ENCODE data around the gene CDCA4.

The CDCA4 gene

GRCh38 chr14:104985675-104986486 lies 35.0 kb downstream of the CDCA4 start, which contains the start of gene CLBA1:
CLBA1 (plus strand) TSS chr14:104985788; CDS start chr14:104986432, 644 bp downstream.
- peak; percentile 88 for DNase-seq

GRCh38 chr14:104984056-104984894 lies 36.6 kb downstream of the CDCA4 start:
- peak; percentile 7 for DNase-seq

- DNase-seq: peak; percentile 7
These were observed 37.6 kb downstream of the CDCA4 start for GRCh38 chr14:104983231-104983721.

GRCh38 chr14:104982548-104983230 lies 38.2 kb downstream of the CDCA4 start:
- peak; percentile 11 for DNase-seq

- peak; percentile 13 for DNase-seq
These were observed 39.0 kb downstream of the CDCA4 start for GRCh38 chr14:104981699-104982541.

GRCh38 chr14:104980611-104981531 lies 40.0 kb downstream of the CDCA4 start:
- DNase-seq: peak; percentile 11

GRCh38 chr14:104979758-104980610 lies 40.9 kb downstream of the CDCA4 start:
- peak; percentile 13 for DNase-seq

GRCh38 chr14:104978746-104979691 lies 41.9 kb downstream of the CDCA4 start:
- peak; percentile 14 for DNase-seq

GRCh38 chr14:104977681-104978653 lies 42.9 kb downstream of the CDCA4 start, which contains the start of gene AHNAK2:
AHNAK2 (minus strand) TSS chr14:104978374; CDS start chr14:104978237, 137 bp downstream.
- DNase-seq: peak; percentile 32

- peak; percentile 14 for DNase-seq
These were observed 43.7 kb downstream of the CDCA4 start for GRCh38 chr14:104977008-104977680.

GRCh38 chr14:104976198-104977007 lies 44.5 kb downstream of the CDCA4 start:
- DNase-seq: peak; percentile 89

GRCh38 chr14:104975481-104976197 lies 45.2 kb downstream of the CDCA4 start:
- no peak for DNase-seq

GRCh38 chr14:104974665-104975390 lies 46.1 kb downstream of the CDCA4 start:
- no peak for DNase-seq

GRCh38 chr14:104974146-104974541 lies 46.7 kb downstream of the CDCA4 start:
- DNase-seq: no peak

All from activated CD8-positive, alpha-beta memory T cell treated with anti-CD3 and anti-CD28 coated beads, Interleukin-2, amount 50 U/mL, for 4 hours (primary cell).